ENCODE data around the gene CLECL1. TPM values are rescaled to one million over a fixed set of nuclear protein-coding genes. Genes with fewer than 3 reads are reported as not detected.
"Not testable (repeated sequence)": the region's sequence is repeated elsewhere in the genome, so short reads cannot be mapped to it uniquely, and the experiment has no call there.

The CLECL1 gene
- polyA plus RNA-seq, 1 of the 3 experiments (the other 2 are of a cell fraction): not detected

- H3K9ac ChIP-seq; H4K20me1 ChIP-seq (ENCODE audit: insufficient read depth); H3K4me1 ChIP-seq (ENCODE audit: control insufficient read depth in 1 of 2, insufficient read depth in 2 of 2, low read depth in 1 of 2, low read length in 1 of 2); H3K9me3 ChIP-seq; H3K27ac ChIP-seq (ENCODE audit: low read depth in 2 of 2, low read length in 1 of 2); H3K36me3 ChIP-seq (replicated peaks in 1 of 2; ENCODE audit: control insufficient read depth in 1 of 2, insufficient read depth in 2 of 2, low read length in 1 of 2); H3F3A ChIP-seq (replicated peaks; ENCODE audit: insufficient read depth); H3K9me2 ChIP-seq; H3K79me2 ChIP-seq (ENCODE audit: insufficient read depth); H3K4me3 ChIP-seq (ENCODE audit: low read depth in 2 of 2, low read length in 1 of 2); POLR2A ChIA-PET; DNase-seq: not testable (repeated sequence)
- WGBS (ENCODE audit: low lambda C conversion rate): 52% methylated on average over 8 of the region's 14 CpGs
- Histone ChIP-seq H3K27me3 (ENCODE audit: insufficient read depth) (peaks cover 40% of the 10 kb centered on the region; the same call in 1 of the 2 replicates), H3K4me2 (peak overlapping the region; percentile 78; the same call in 1 of the 2 replicates), H2AFZ (ENCODE audit: low read depth) (peak overlapping the region; percentile 83; the same call in 1 of the 2 replicates)
- CTCF ChIA-PET: interaction anchor here (4.5 kb wide), 1 partner anchor 11 kb away, joined by 30 read pairs; no protein-coding TSS in a partner anchor
Observed at GRCh38 chr12:9738905-9739304, 6.0 kb upstream of the CLECL1 start.

- WGBS (ENCODE audit: low lambda C conversion rate): 19% methylated on average over 3 of the region's 3 CpGs
- no peak for DNase-seq
- Histone ChIP-seq H3K4me3 (ENCODE audit: low read depth in 2 of 2, low read length in 1 of 2) (no peak overlapping the region), H3K9me2 (no peaks in the 10 kb centered on the region), H3K79me2 (ENCODE audit: insufficient read depth) (no peaks in the 10 kb centered on the region), H3K9ac (no peak overlapping the region), H3K27me3 (ENCODE audit: insufficient read depth) (peaks cover 32% of the 10 kb centered on the region; the same call in 1 of the 2 replicates), H3F3A (replicated peaks; ENCODE audit: insufficient read depth) (no peaks in the 10 kb centered on the region), H3K27ac (ENCODE audit: low read depth in 2 of 2, low read length in 1 of 2) (no peak overlapping the region), H3K4me2 (no peak overlapping the region), H2AFZ (ENCODE audit: low read depth) (no peak overlapping the region), H3K4me1 (ENCODE audit: control insufficient read depth in 1 of 2, insufficient read depth in 2 of 2, low read depth in 1 of 2, low read length in 1 of 2) (no peaks in the 10 kb centered on the region), H3K9me3 (no peaks in the 10 kb centered on the region), H3K36me3 (replicated peaks in 1 of 2; ENCODE audit: control insufficient read depth in 1 of 2, insufficient read depth in 2 of 2, low read length in 1 of 2) (no peaks in the 10 kb centered on the region), H4K20me1 (ENCODE audit: insufficient read depth) (no peaks in the 10 kb centered on the region)
- ChIA-PET CTCF (interaction anchor here (1.0 kb wide), 1 partner anchor 13 kb away, joined by 5 read pairs; no protein-coding TSS in a partner anchor), POLR2A (no interaction called here)
- no peak for TF ChIP-seq POLR2AphosphoS5 (IDR thresholded peaks at IDR 0.05; ENCODE audit: low read depth, low read length)
- TF ChIP-seq SMC3 (IDR thresholded peaks at IDR 0.05; ENCODE audit: low read depth, low read length): no peak
- no peak for TF ChIP-seq ZBTB33 (IDR thresholded peaks at IDR 0.05; ENCODE audit: borderline replicate concordance, low read depth)
- TF ChIP-seq SIN3A (IDR thresholded peaks at IDR 0.05; ENCODE audit: borderline replicate concordance, low read depth, low read length): no peak
- TF ChIP-seq FOXJ3 (CRISPR knock-in tag; IDR thresholded peaks at IDR 0.05): no peak
- TF ChIP-seq MEF2A (IDR thresholded peaks at IDR 0.05; ENCODE audit: borderline replicate concordance, low read depth): no peak
- TF ChIP-seq FOSL2 (IDR thresholded peaks at IDR 0.05; ENCODE audit: borderline replicate concordance, low read depth): no peak
- no peak for TF ChIP-seq RFX5 (IDR thresholded peaks at IDR 0.05; ENCODE audit: low read length)
- TF ChIP-seq RXRA (IDR thresholded peaks at IDR 0.05; ENCODE audit: borderline replicate concordance, low read depth): no peak
- TF ChIP-seq RAD21 (IDR thresholded peaks at IDR 0.05; ENCODE audit: low read length): no peak
- no peak for TF ChIP-seq NRF1 (IDR thresholded peaks at IDR 0.05; ENCODE audit: low read depth, low read length)
- no peak for TF ChIP-seq FOXM1 (IDR thresholded peaks at IDR 0.05; ENCODE audit: low read depth)
- TF ChIP-seq MAX (IDR thresholded peaks at IDR 0.05; ENCODE audit: low read depth): no peak
- TF ChIP-seq ELF1 (IDR thresholded peaks at IDR 0.05): no peak
- TF ChIP-seq REST (IDR thresholded peaks at IDR 0.05; ENCODE audit: low read depth, low read length): no peak
- no peak for TF ChIP-seq CTCF (IDR thresholded peaks at IDR 0.05)
Observed at GRCh38 chr12:9736936-9737705, 4.2 kb upstream of the CLECL1 start.

Measured in SK-N-SH (cell line).